GM19438 (cell line): ENCODE results near the gene CDH11.

Experiments
- ATAC-seq: cut with Tn5 transposase; IDR thresholded peaks from one replicate; pipeline ENCODE4 v1.9.1; 2021; ENCODE audit warnings: low read depth; ENCODE audit not compliant: unreplicated experiment

Gene CDH11

GRCh38 chr16:65121870-65122723, at the start of gene CDH11:
Gene CDH11, minus strand, starts transcription at chr16:65122063. Its CDS starts 117,194 bp downstream, at chr16:65004869.
- ATAC-seq: no peak

GRCh38 chr16:65154321-65154720, 32.5 kb upstream of the CDH11 start:
- no peak for ATAC-seq

GRCh38 chr16:65153365-65154105, 31.7 kb upstream of the CDH11 start:
- ATAC-seq: no peak

- ATAC-seq: no peak
These were observed 26.9 kb upstream of the CDH11 start for GRCh38 chr16:65148804-65149203.

- no peak for ATAC-seq
These were observed 20.4 kb upstream of the CDH11 start for GRCh38 chr16:65142276-65142675.

GRCh38 chr16:65136681-65137080, 14.8 kb upstream of the CDH11 start:
- no peak for ATAC-seq

GRCh38 chr16:65126845-65127624, 5.2 kb upstream of the CDH11 start:
- ATAC-seq: no peak

- ATAC-seq: no peak
These were observed 4.0 kb upstream of the CDH11 start for GRCh38 chr16:65125871-65126270.

- no peak for ATAC-seq
These were observed 3.5 kb upstream of the CDH11 start for GRCh38 chr16:65125322-65125721.

GRCh38 chr16:65124596-65124995, 2.7 kb upstream of the CDH11 start:
- no peak for ATAC-seq

- no peak for ATAC-seq
These were observed 2.3 kb upstream of the CDH11 start for GRCh38 chr16:65124212-65124548.

GRCh38 chr16:65123396-65124211, 1.7 kb upstream of the CDH11 start:
- no peak for ATAC-seq

GRCh38 chr16:65122724-65123395, 997 bp upstream of the CDH11 start:
- no peak for ATAC-seq

- no peak for ATAC-seq
These were observed 787 bp downstream of the CDH11 start for GRCh38 chr16:65120831-65121721.

GRCh38 chr16:65120461-65120830, 1.4 kb downstream of the CDH11 start:
- ATAC-seq: no peak

- ATAC-seq: no peak
These were observed 1.9 kb downstream of the CDH11 start for GRCh38 chr16:65119901-65120401.

- no peak for ATAC-seq
These were observed 2.4 kb downstream of the CDH11 start for GRCh38 chr16:65119435-65119834.

GRCh38 chr16:65118871-65119270, 3.0 kb downstream of the CDH11 start:
- ATAC-seq: no peak
